Skeletal muscle cell (primary cell): ENCODE data around the gene SLC25A24.
"Not testable (repeated sequence)": the region's sequence is repeated elsewhere in the genome, so short reads cannot be mapped to it uniquely, and the experiment has no call there.

Source experiments
- DNase-seq: peaks from one replicate; pipeline ENCODE4 v3.0.0-alpha.2; 2010; ENCODE audit warnings: low read depth
- H3K4me3 ChIP-seq: 2 replicates; pipeline ENCODE4 v1.5.1; 2011; ENCODE audit warnings: low read depth, mild to moderate bottlenecking, control low read depth, low read length, moderate library complexity

Gene SLC25A24

GRCh38 chr1:108199781-108200686, at the start of gene SLC25A24:
Gene SLC25A24 (minus strand): TSS chr1:108200343. CDS start chr1:108200138, 205 bp downstream.
- H3K4me3 ChIP-seq: peak within 1 kb of the TSS; percentile 94
- DNase-seq: peak; percentile 35

GRCh38 chr1:108243976-108244375, 43.8 kb upstream of the SLC25A24 start, which contains the start of gene NBPF4:
Gene NBPF4 (minus strand): TSS chr1:108244076. CDS start chr1:108243761, 315 bp downstream.
- not testable (repeated sequence) for DNase-seq, H3K4me3 ChIP-seq

GRCh38 chr1:108239426-108239825, 39.3 kb upstream of the SLC25A24 start:
- not testable (repeated sequence) for DNase-seq, H3K4me3 ChIP-seq

DNA sequence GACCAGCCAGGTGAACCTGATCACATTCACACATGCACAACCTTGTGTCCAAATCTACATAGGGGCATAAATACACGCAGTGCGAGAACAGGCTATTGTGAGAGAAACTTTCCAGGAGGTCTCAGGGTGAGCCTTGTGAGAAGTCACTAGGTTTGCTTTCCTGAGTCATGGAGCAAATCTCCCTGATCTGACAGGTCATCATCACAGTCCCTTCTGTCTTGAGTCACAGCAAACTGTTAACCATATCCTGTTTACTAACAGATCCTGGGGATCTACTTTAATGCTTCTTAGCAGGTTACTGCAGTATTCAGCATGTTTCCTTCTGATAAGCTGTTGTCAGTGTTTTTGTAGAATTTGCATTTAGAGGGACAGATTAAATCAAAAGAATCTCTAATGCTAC, 35.2 kb upstream of the SLC25A24 start:
- not testable (repeated sequence) for DNase-seq, H3K4me3 ChIP-seq

DNA sequence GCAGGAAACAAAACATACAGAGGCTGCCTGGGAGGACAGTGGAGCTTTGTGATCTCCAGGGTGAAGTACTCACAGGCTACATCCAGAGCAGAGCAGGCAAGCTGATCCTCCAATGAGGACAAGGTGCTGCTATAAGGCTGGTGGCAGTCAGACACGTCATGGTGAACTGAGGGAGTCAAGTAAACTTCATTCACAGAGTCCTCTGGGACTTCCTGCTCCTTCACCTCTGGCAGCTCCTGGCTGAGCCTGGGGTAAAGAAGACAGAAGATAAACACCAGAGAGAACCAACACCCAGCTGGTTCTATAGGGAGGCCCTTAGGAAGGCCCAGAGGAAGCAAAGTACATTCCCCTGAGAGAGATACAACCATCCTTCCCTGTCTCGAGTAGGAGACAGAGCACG, 32.0 kb upstream of the SLC25A24 start:
- not testable (repeated sequence) for DNase-seq

DNA sequence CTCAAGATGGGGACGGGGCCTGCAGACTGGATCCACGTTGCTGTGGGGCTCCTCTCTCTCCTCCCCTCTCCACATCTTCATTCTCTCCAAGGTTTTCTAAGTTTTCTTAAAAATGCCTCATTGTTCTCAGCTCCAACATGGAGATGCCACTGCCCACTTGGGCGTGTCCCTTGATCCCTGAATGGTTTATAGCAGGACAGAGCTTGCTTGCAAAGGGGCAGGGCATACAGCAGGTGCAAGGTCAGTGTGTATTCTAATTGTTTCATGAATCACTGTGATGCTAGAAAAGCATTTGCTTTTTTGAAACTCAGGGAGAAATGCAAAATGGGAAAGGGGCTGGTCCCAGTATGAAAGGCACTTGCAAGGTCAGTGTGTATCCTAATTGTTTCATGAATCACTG, 29.8 kb upstream of the SLC25A24 start:
- DNase-seq, H3K4me3 ChIP-seq: not testable (repeated sequence)

More for the DNA sequence above, 32.0 kb upstream of the SLC25A24 start:
- not testable (repeated sequence) for H3K4me3 ChIP-seq

- H3K4me3 ChIP-seq, DNase-seq: not testable (repeated sequence)
Observed at GRCh38 chr1:108227772-108228171, 27.6 kb upstream of the SLC25A24 start.

DNA sequence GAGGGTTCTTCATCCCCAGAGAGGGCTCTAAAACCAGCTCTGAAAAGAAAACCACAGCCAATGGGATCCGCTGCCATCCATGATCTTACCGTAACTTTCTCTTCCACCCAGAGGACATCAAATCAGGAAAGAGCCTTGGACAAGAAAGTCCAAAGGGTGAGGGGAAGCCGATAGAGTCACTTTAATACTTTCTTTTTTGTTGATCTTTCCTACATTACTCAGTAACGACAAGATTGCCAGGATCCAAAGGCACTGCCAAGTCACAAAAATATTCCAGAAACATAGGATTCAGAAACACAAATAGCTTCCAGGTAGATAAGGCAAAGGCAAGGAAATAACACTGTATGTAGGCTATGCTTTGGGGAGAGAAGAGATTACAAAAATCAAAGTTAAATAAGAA, 26.7 kb upstream of the SLC25A24 start:
- not testable (repeated sequence) for H3K4me3 ChIP-seq, DNase-seq

GRCh38 chr1:108223226-108223625, 23.1 kb upstream of the SLC25A24 start:
- DNase-seq, H3K4me3 ChIP-seq: not testable (repeated sequence)

DNA sequence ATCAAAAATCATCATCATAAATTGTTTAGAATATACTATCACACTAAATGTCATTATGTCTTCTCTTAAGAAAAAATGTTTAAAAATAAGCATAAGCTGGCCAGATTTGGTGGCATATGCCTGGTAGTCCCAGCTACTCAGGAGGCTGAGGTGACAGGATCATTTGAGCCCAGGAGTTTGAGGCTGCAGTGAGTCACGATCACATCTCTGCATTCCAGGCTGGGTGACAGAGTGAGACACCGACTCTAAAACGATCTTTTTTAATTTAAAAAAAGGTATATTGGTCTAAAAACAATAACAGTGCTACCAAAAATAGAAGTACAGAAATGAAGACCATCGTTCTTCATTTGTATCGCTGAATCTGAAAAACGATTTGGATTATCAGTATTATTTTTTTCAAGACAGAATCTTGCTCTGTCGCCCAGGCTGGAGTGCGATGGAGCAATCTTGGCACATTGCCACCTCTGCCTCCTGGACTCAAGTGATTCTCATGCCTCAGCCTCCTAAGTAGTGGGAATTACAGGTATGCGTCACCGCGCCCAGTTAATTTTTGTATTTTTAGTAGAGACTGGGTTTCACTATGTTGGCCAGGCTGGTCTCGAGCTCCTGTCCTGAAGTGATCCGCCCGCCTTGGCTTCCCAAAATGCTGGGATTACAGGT, 17.5 kb upstream of the SLC25A24 start:
- not testable (repeated sequence) for H3K4me3 ChIP-seq, DNase-seq

- DNase-seq, H3K4me3 ChIP-seq: not testable (repeated sequence)
Observed at GRCh38 chr1:108217007-108217406, 16.9 kb upstream of the SLC25A24 start.

GRCh38 chr1:108216028-108216890, 16.1 kb upstream of the SLC25A24 start:
- not testable (repeated sequence) for H3K4me3 ChIP-seq, DNase-seq

DNA sequence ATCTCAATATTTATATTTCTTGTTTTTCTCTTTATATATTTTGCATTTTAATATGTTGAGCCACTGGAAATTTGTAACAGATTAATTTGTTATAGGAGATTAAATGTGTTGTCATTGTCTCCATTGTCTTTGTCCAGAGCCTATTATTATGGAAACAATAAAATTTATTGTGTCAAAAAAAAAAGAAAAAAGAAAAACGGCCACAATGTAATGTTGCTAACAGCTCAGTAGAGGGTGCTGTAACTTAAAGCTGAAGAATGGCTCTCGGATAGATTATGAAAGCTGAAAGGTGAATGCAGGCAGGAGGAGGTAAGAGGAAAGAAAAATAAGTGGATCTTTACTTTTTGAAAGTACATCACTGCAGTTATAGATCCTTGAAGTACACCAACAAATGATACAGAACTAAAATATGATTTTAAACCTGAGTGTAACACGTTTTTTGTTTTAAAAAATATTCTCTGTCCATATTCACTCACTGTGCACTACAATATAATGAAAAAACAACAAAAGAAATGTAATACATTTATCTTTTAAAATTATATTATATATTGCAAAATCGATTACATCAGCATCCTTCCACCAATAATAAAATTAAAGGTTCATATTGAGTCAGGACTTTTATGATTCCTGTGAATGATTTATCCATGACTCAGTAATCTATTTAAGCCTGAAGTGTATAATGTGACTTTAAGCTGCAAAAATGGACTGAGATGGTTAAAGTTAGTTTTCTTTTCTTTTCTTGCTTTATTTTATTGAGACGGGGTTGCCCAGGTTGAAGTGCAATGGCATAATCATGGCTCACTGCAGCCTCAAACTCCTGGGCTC, 14.7 kb upstream of the SLC25A24 start:
- not testable (repeated sequence) for H3K4me3 ChIP-seq, DNase-seq

- no peak overlapping the region for H3K4me3 ChIP-seq
- no peak for DNase-seq
Observed at GRCh38 chr1:108211014-108211413, 10.9 kb upstream of the SLC25A24 start.

GRCh38 chr1:108209456-108210108, 9.4 kb upstream of the SLC25A24 start:
- H3K4me3 ChIP-seq: no peak overlapping the region
- DNase-seq: no peak

DNA sequence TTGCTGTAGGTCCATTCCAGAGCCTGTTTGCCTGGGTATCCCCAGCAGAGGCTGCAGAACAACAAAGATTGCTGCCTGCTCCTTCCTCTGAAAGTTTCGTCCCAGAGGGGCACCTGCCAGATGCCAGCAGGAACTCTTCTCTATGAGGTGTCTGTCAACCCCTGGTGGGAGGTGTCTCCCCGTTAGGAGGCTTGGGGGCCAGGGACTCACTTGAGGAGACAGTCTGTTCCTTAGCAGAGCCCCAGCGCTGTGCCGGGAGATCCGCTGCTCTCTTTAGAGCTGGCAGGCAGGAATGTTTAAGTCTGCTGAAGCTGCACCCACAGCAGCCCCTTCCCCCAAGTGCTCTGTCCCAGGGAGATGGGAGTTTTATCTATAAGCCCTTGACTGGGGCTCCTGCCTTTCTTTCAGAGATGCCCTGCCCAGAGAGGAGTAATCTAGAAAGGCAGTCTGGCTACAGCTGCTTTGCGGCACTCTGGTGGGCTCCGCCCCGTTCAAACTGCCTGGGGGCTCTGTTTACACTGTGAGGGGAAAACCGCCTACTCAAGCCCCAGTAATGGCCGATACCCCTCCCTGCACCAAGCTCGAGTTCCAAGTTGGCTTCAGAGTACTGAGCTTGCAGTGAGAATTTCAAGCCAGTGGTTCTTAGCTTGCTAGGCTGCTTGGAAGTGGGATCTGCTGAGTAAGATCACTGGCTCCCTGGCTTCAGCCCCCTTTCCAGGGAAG, 8.7 kb upstream of the SLC25A24 start:
- DNase-seq: no peak
- no peak overlapping the region for H3K4me3 ChIP-seq

GRCh38 chr1:108203582-108203981, 3.4 kb upstream of the SLC25A24 start:
- DNase-seq, H3K4me3 ChIP-seq: not testable (repeated sequence)
